T-helper 9 cell (primary cell): ENCODE results near the gene RALGAPA2.

Experiments used
- DNase-seq: peaks from one replicate; pipeline ENCODE4 v3.0.0-alpha.2; 2020

Gene RALGAPA2

DNA sequence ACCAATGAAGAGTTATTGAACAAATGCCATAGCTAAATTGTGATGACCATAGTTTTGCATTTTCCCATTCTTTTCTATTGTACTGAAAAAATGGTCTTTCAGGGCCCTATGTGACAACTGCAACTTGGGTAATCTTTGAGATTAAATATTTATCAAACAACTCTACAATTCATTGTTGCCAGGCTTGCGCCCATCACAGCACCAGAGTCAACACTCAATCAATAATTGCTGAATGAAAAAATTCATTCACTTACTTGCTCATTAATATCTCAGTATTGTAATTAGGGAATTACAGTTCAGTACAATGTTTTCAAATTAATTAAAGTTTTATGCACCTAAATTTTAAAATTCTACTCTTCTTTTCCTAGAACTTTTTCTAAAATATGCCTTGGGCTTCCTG, 7.7 kb upstream of the RALGAPA2 start:
- no peak for DNase-seq

GRCh38 chr20:20719411-20719810, 7.0 kb upstream of the RALGAPA2 start:
- no peak for DNase-seq

GRCh38 chr20:20713244-20713765, 861 bp upstream of the RALGAPA2 start:
- DNase-seq = no peak

- DNase-seq = peak; percentile 2
Measured at GRCh38 chr20:20712004-20712473, 405 bp downstream of the RALGAPA2 start.

- peak; percentile 2 for DNase-seq
Measured at GRCh38 chr20:20711413-20711812, 1.0 kb downstream of the RALGAPA2 start.

- no peak for DNase-seq
Measured at GRCh38 chr20:20710443-20711315, 1.8 kb downstream of the RALGAPA2 start.

DNA sequence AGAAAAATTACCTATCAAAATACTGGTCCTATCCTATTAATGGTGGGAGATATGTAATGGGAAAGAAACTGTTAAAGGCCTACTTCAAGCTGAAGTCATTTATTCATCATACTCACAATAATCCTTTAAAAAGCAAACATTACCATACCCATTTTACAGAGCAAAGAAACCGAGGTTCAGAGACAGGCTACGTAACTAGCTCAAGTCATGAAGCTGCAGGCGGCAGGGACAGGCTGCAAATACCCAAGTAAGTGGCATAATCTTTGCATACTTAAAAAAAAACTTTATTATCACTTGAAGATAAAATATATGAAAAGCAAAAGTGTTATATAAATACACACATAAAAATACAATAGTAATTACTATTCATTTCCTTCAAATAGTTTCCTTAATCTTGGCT, 2.6 kb downstream of the RALGAPA2 start:
- DNase-seq = no peak

DNA sequence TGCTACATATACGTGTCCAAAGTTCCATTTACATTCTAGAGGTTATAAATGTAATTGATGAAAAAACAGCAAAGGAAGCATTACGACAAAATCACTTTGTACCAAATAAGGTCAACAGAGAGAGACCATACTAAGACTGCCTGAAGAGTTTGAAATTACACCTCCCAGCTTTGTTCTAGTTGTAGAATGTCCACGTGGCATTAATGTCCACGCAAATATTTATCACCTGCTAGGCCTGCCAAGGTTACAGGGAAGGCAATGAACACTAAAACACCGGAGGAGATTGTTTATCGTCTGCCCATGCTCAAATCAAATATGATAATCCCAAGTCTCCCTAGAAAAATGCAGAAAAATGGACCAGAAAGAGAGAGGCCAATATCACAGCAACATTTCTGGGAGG, 6.2 kb downstream of the RALGAPA2 start:
- no peak for DNase-seq

GRCh38 chr20:20702330-20703245, 9.9 kb downstream of the RALGAPA2 start:
- DNase-seq = no peak

DNA sequence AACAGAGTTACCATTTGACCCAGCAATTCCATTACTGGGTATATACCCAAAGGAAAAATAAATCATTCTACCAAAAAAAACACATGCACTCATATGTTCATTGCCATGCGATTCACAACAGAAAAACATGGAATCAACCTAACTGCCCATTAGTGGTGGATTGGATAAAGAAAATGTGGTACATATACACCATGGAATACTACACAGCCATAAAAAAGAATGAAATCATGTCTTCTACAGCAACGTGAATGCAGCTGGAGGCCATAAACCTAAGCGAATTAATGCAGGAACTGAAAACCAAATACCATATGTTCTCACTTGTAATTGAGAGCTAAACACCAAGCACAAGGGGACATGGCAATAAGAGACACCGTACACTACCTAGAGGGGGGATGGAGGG, 12.5 kb downstream of the RALGAPA2 start:
- DNase-seq = no peak

- DNase-seq = no peak
Measured at GRCh38 chr20:20699144-20699543, 13.3 kb downstream of the RALGAPA2 start.

- no peak for DNase-seq
Measured at GRCh38 chr20:20697325-20697845, 15.1 kb downstream of the RALGAPA2 start.

DNA sequence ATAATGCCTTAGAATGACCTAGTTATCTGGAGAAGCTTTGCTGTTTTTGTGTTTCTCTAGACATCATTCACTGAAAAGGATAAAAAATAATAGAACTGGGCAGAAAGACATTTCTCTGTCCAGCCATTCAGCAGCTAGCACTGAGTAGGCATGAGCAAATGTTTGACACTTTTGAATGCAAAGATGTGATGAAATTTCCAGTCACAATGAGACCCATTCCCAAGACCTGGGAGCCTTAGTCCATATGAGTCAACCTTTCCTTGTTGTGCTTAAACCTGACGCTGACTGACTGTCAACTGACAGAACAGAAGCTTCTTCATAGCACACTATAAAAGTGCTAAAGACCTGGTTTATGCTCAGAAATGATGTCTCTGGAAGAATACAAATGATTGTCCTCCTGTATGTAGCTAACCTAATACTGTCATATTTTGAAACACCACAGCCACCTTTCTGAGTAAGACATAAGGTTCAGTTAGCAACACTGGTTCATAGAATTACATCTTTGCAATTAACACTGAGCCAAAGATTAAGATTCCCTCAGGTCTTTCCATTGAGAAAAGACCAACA, 17.1 kb downstream of the RALGAPA2 start:
- DNase-seq = no peak

- DNase-seq = no peak
Measured at GRCh38 chr20:20694591-20694990, 17.9 kb downstream of the RALGAPA2 start.

GRCh38 chr20:20692587-20692986, 19.9 kb downstream of the RALGAPA2 start:
- no peak for DNase-seq

DNA sequence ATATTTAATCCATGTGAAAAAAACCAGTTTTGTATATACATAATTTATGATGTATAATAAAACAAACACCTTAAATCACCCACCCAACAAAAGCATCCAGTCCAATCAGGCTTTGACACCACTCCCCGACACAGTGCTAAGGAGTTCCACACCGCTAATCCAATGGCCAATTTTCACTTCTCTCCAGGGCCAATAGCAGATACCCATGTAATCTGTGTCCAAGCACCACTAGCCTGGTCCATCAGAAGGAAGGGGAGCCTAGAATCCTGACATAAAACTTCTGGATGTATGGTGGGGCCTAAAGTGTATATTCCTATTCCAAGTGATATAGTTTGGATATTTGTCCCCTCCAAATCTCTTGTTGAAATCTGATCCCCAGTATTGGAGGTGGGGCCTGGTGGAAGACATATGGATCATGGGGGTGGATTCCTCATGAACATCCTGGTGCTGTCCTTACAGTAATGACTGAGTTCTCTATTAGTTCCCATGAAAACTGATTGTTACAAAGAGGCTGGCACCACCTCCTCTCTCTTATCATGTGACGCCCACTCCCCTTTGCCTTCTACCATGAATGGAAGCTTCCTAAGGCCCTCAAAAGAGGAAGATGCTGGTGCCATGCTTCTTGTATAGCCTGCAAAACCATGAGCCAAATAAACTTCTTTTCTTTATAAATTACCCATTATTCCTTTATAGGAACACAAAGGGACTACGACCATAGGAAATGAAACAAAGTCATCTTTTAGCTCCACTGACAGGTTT, 20.8 kb downstream of the RALGAPA2 start:
- DNase-seq = no peak

DNA sequence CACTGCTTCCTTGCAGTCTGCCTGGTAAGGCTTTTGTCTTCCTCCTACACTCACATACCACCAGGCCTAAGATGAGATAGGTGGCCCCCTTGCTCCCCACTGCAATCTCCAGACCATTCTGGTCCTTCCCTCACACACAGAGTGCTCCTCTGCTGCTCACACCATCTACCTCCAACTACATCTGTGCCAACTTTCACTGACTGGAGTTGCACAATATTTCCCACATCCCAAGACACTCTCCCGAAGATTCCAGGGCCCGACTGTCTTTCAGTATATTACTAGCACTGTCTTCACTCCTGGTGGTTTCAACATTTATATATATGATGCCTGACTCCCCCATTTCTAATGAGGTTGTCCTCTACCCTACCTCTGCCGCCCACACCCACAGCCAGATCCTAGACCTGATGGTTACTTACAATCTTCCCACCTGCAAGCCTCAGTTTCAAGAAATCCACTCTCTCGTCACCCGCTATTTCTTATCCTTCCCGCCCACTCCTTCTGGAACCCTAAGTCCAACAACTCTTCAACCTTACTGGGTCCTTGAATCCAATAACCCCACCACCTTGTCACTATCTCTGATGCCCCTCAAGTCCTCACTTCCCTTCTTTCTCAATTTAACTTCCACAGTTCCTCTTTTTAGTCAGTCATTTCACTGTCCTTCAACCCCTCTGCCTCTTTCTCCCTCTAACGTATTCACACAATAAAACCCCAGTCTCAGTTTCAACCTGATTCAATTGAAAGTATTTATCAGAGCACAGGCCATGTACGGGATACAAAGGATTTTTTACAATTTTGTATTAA, 21.6 kb downstream of the RALGAPA2 start:
- DNase-seq = no peak

GRCh38 chr20:20687319-20687718, 25.1 kb downstream of the RALGAPA2 start:
- no peak for DNase-seq

DNA sequence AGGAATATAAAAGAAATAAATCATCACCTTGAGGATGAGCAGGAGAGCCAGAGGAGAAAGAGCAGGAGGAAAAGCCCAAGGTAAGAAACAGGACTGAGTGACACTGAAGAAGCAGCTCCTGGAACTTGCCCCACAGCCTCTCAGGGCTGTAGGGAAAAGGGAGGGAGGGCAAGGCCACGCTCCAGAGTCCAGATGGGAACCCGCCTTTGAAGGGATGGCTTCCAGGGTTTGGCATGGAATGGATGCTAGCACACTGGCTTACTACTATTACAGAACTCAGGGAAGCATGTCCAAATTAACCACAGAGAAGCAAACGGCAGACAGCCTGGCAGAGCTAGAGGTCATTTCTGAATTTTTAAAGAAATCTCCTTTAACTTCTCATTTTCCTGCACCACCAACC, 26.8 kb downstream of the RALGAPA2 start:
- DNase-seq = no peak

DNA sequence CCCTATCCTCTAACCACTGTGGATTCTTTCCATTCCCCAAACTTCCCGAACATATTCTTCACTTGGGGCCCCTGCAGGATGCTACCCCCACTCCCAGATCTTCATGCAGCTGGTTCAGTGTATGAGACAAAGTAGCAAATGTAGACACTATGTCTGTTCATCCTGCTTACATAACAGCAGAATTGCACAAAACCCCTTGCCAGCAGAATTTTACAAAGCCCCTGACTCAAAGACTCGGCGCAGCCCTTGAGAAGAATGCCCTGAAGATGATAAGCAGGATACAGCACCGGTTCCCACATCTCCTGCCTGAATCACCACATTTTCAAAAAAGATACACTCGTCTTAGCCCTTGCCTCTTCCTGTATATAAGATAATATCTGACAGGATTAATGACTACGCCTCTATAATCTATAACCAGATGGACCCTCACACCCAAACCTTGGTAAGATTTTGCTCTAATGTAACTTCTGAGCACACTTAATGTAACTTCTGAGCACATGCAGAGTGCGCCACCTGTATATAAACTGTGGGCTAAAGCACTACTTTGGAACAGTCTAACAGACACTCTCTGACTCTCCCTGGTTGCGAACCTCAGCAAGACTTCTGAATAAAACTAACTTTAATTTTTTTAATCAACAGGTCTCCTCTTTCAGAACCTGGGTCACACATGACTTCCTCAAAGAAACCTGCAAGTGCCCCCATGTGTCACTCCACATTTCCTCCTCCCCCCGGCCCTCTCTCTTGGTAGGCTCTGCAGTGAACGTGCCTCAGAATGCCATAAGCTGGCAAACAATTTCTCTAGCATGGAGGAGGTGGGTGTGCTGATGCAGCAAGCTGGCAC, 28.7 kb downstream of the RALGAPA2 start:
- DNase-seq = no peak
